Measurements from ENCODE around the gene IKZF1.
"Not testable (repeated sequence)": the region's sequence is repeated elsewhere in the genome, so short reads cannot be mapped to it uniquely, and the experiment has no call there.

- TF ChIP-seq CTCF (IDR thresholded peaks at IDR 0.05 in 8 of 11, conservative IDR thresholded peaks at IDR 0.05 in 3 of 11); POLR2AphosphoS5 (IDR thresholded peaks at IDR 0.05); POLR2A (IDR thresholded peaks at IDR 0.05): not testable (repeated sequence)
These were observed 35.0 kb downstream of the IKZF1 start for GRCh38 chr7:50339472-50339871.
